K562 (cell line): ENCODE measurements around the gene ARFRP1. TPM values are rescaled to one million over a fixed set of nuclear protein-coding genes. Genes with fewer than 3 reads are reported as not detected.

Experiments used
- ATAC-seq: fragments of 200-7000 bp; cut with Tn5 transposase; 3 replicates; pipeline ENCODE4 v1.9.1; 2020; ENCODE audit warnings: moderate library complexity
- BruUV-seq: library from RNA; stranded (reverse); fragments of 400-500 nt; replicated peaks from 2 replicates; lab custom pipeline; 2021; lab: Mats Ljungman, UMichigan
- CTCF ChIA-PET: fragments of 300-600 bp; formaldehyde crosslinking; extraction: SDS; loops from one replicate; lab custom pipeline; 2021; ENCODE audit warnings: low intra/inter-chr PET ratio; lab: Yijun Ruan, JAX
- POLR2A ChIA-PET: fragments of 300-600, 350-650 bp; sonication (Branson Sonifier 250); formaldehyde crosslinking; extraction: SDS; loops from one replicate; lab custom pipeline; 2021; ENCODE audit warnings: antibody characterized with exemption, inconsistent platforms; lab: Yijun Ruan, JAX
- DNase-seq, 4 experiments: peaks; one replicate each; pipeline versions ENCODE4 v3.0.0 to v3.0.0-alpha.2; 2011 to 2018; ENCODE audit warnings: low spot score in 3 of 4, mixed read lengths in 3 of 4; ENCODE audit errors: extremely low read depth in 1 of 4
- FAIRE-seq: peaks from 2 replicates; lab custom pipeline; 2011; peaks lifted over from hg19 to GRCh38; lab: Jason Lieb, UNC
- H2AFZ ChIP-seq: 2 replicates; pipeline ENCODE4 v1.6.0; 2011; ENCODE audit warnings: low read depth, low read length, control low read depth, inconsistent platforms
- H3K27ac ChIP-seq: fragments of 200-600 bp; 3 replicates; pipeline ENCODE4 v1.8.0; 2011; ENCODE audit warnings: low read depth, mild to moderate bottlenecking, control low read depth, inconsistent platforms, low read length, moderate library complexity, mixed read lengths; ENCODE audit errors: extremely low read depth
- H3K27me3 ChIP-seq, 2 experiments: fragments of 300-600 bp in 1 of 2; 2 replicates in 1 of 2; 3 replicates in 1 of 2; pipeline versions ENCODE4 v1.6.0 to v1.8.0; 2011; ENCODE audit warnings: inconsistent platforms in 2 of 2, low read length in 2 of 2, mild to moderate bottlenecking in 1 of 2, mixed read lengths in 1 of 2, moderate library complexity in 1 of 2; ENCODE audit not compliant: control insufficient read depth in 2 of 2, insufficient read depth in 2 of 2
- H3K36me3 ChIP-seq: fragments of 300-600 bp; 3 replicates; pipeline ENCODE4 v1.8.0; 2011; ENCODE audit warnings: mild to moderate bottlenecking, low read length, inconsistent platforms; ENCODE audit not compliant: control insufficient read depth, insufficient read depth
- H3K4me1 ChIP-seq, 2 experiments: fragments of 200-600 bp in 1 of 2; replicated peaks in 1 of 2; 2 replicates in 1 of 2; 3 replicates in 1 of 2; pipeline versions ENCODE4 v1.5.1 to v1.8.0; 2011; ENCODE audit warnings: inconsistent platforms in 2 of 2, low read length in 2 of 2, mild to moderate bottlenecking in 1 of 2, mixed read lengths in 1 of 2, moderate library complexity in 1 of 2; ENCODE audit not compliant: control insufficient read depth in 2 of 2, insufficient read depth in 2 of 2
- H3K4me2 ChIP-seq: 2 replicates; pipeline ENCODE4 v1.6.1; 2011; ENCODE audit warnings: low read length, control low read depth, inconsistent platforms, mixed read lengths; ENCODE audit not compliant: insufficient read depth
- H3K4me3 ChIP-seq: fragments of 200-600 bp; sonication (generic), shearing (Covaris generic); 2 replicates; pipeline ENCODE4 v1.5.1; 2016; ENCODE audit warnings: control low read depth, inconsistent platforms
- H3K79me2 ChIP-seq: fragments of 200-600 bp; 3 replicates; pipeline ENCODE4 v1.8.0; 2011; ENCODE audit warnings: low read length, inconsistent platforms; ENCODE audit not compliant: control insufficient read depth, insufficient read depth
- H3K9ac ChIP-seq, 2 experiments: 2 replicates each; pipeline versions ENCODE4 v1.6.0 to v1.6.1; 2011; ENCODE audit warnings: low read depth in 2 of 2, low read length in 2 of 2, control low read depth in 1 of 2, inconsistent platforms in 1 of 2, mild to moderate bottlenecking in 1 of 2, mixed read lengths in 1 of 2; ENCODE audit not compliant: insufficient read depth in 1 of 2
- H3K9me1 ChIP-seq: one replicate; pipeline ENCODE4 v1.6.0; 2011; ENCODE audit warnings: inconsistent platforms, mild to moderate bottlenecking, low read length, moderate library complexity; ENCODE audit not compliant: control insufficient read depth, insufficient read depth
- H3K9me3 ChIP-seq: replicated peaks from 2 replicates; pipeline ENCODE4 v1.5.1; 2011; ENCODE audit warnings: low read depth, low read length, inconsistent platforms; ENCODE audit not compliant: control insufficient read depth, insufficient read depth
- H4K20me1 ChIP-seq: replicated peaks from 2 replicates; pipeline ENCODE4 v1.6.1; 2011; ENCODE audit warnings: low read length, inconsistent platforms, mixed read lengths; ENCODE audit not compliant: control insufficient read depth, insufficient read depth
- ADNP ChIP-seq: fragments of 200-800 bp; sonication (Bioruptor generic); IDR thresholded peaks from 2 replicates; pipeline ENCODE4 v1.6.1; 2016; ENCODE audit warnings: missing genetic modification characterization, missing compliant biosample characterization
- HDAC6 ChIP-seq: IDR thresholded peaks from 2 replicates; pipeline ENCODE4 v1.6.1; 2012; ENCODE audit warnings: low read depth, mild to moderate bottlenecking, control low read depth, inconsistent platforms, low read length, moderate library complexity
- MTA2 ChIP-seq: fragments of 450-650 bp; IDR thresholded peaks from 2 replicates; pipeline ENCODE4 v1.6.1; 2016; ENCODE audit warnings: low read depth
- NR2F6 ChIP-seq: fragments of 450-650 bp; formaldehyde crosslinking; IDR thresholded peaks from 2 replicates; pipeline ENCODE4 v1.4.0; 2020; ENCODE audit warnings: mild to moderate bottlenecking
- TCF3 ChIP-seq: sonication (generic); formaldehyde crosslinking; IDR thresholded peaks from 2 replicates; pipeline ENCODE4 v1.4.0; 2020; ENCODE audit warnings: mild to moderate bottlenecking, missing genetic modification reagents
- YY1 ChIP-seq, 3 experiments: IDR thresholded peaks; 2 replicates each; pipeline ENCODE4 v1.6.1; 2011; ENCODE audit warnings: low read length in 2 of 3, mild to moderate bottlenecking in 2 of 3, moderate library complexity in 2 of 3, borderline replicate concordance in 1 of 3, control low read depth in 1 of 3, low read depth in 1 of 3; ENCODE audit not compliant: insufficient read depth in 3 of 3, insufficient replicate concordance in 2 of 3, control insufficient read depth in 1 of 3, insufficient read length in 1 of 3; ENCODE audit errors: extremely low read depth in 1 of 3
- ZNF354B ChIP-seq: fragments of 250-450 bp; sonication (Bioruptor Pico); IDR thresholded peaks from 2 replicates; pipeline ENCODE4 v1.4.0; 2020
- ZNF561 ChIP-seq: fragments of 450-650 bp; formaldehyde crosslinking; conservative IDR thresholded peaks from 2 replicates; pipeline ENCODE4 v1.4.0; 2020; ENCODE audit warnings: mild to moderate bottlenecking, moderate library complexity
- ZNF766 ChIP-seq: fragments of 200-800 bp; sonication (Bioruptor generic); conservative IDR thresholded peaks from 2 replicates; pipeline ENCODE4 v1.6.1; 2016; ENCODE audit warnings: missing genetic modification characterization, missing compliant biosample characterization
- WGBS: fragments of 100-300 bp; shearing (Covaris generic); methylation state at CpG from one replicate; pipeline ENCODE4 v1.1.6; 2016; ENCODE audit warnings: low coverage, mixed read lengths; ENCODE audit not compliant: insufficient coverage; ENCODE audit errors: missing lambda C conversion rate; 5-methylcytosine and 5-hydroxymethylcytosine counted together
- in situ Hi-C: fragments of 300-500 bp; cut with MboI; formaldehyde crosslinking; loops from 4 replicates; pipeline ENCODE4 v1.15.0; 2018; ENCODE audit warnings: inconsistent platforms, mixed read lengths
- intact Hi-C: fragments of 100-400 bp; cut with micrococcal nuclease; formaldehyde crosslinking; loops from 2 replicates; pipeline ENCODE4 v1.14.2; 2022
- polyA plus RNA-seq, 8 experiments: library from polyadenylated mRNA; depleted of rRNA in 4 of 8; stranded (reverse) in 5 of 8; unstranded in 3 of 8; fragments of >200 nt; fragmentation: Nextera tagmentation in 2 of 8; fragmentation: Illumina TruSeq in 1 of 8; extraction: Ambion mirVana in 2 of 8; extraction: Trizol in 1 of 8; gene quantifications; 2 replicates each; pipeline versions ENCODE4 v1.2.1 to v1.2.3, GENCODE V29; 2011 to 2014; ENCODE audit warnings: inconsistent platforms in 1 of 8, missing spikeins in 1 of 8
- total RNA-seq, 7 experiments: library from RNA; depleted of rRNA in 6 of 7; stranded (reverse); fragments of >200 nt in 6 of 7; fragmentation: Illumina TruSeq in 2 of 7; extraction: Trizol in 2 of 7; gene quantifications; 2 replicates each; pipeline versions ENCODE4 v1.2.1 to v1.2.3, GENCODE V29; 2011 to 2021; ENCODE audit warnings: low replicate concordance in 1 of 7
- TF ChIP-seq, protein P1 (sequence below), 2 experiments: fragments of 250-450 bp in 1 of 2; fragments of 450-650 bp in 1 of 2; sonication (Bioruptor Pico) in 1 of 2; IDR thresholded peaks; 2 replicates each; pipeline versions ENCODE4 v1.6.1 to v1.8.0; 2016 to 2021; ENCODE audit warnings: mild to moderate bottlenecking in 2 of 2, moderate library complexity in 2 of 2, missing compliant biosample characterization in 1 of 2, missing genetic modification characterization in 1 of 2
- TF ChIP-seq, protein P2 (sequence below): sonication (generic); formaldehyde crosslinking; IDR thresholded peaks from 2 replicates; pipeline ENCODE4 v1.8.1; 2023; ENCODE audit warnings: mild to moderate bottlenecking, missing genetic modification reagents, moderate library complexity
- TF ChIP-seq, protein P3 (sequence below): fragments of 250-450 bp; sonication (Bioruptor Pico); IDR thresholded peaks from 2 replicates; pipeline ENCODE4 v1.5.0; 2022; ENCODE audit warnings: mild to moderate bottlenecking
- TF ChIP-seq, protein P4 (sequence below): fragments of 450-650 bp; IDR thresholded peaks from one replicate; pipeline ENCODE4 v1.6.1; 2018; ENCODE audit warnings: mild to moderate bottlenecking, moderate library complexity; ENCODE audit not compliant: partially characterized antibody

The ARFRP1 gene
- total and polyA plus RNA-seq, 9 of the 15 experiments (the other 6 are each of a cell fraction or from before 2014, with no cell fraction given): 2.2 to 78.9 (median 37.3) TPM

DNA sequence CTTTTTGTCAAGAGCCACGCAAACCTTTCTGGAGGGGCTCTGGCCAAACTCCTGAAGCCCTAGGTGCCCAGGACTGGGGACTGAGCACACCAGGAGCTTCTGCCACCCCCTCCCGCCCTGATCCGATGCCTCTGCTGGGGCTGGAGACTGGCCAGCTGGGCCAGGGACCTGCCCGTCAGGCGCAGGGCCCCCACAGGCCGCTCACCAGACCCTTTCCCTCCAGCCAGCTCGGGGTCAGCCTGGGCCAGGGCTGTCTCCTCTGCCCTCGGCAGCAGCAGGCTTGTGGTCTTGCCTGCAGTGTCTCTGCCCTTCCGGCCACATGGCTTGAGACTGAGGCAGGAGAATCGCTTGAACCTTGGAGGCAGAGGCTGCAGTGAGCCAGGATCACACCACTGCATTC is 35.1 kb downstream of the ARFRP1 start:
- intact Hi-C loops: no loop called here
- H2AFZ ChIP-seq: no peak overlapping the region
- TF ChIP-seq, protein P1, sequence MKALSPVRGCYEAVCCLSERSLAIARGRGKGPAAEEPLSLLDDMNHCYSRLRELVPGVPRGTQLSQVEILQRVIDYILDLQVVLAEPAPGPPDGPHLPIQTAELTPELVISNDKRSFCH (CRISPR knock-in tag; IDR thresholded peaks at IDR 0.05): no peak
- TF ChIP-seq, protein P1 (tag; IDR thresholded peaks at IDR 0.05): no peak
- TF ChIP-seq ADNP (tag) (no peak), TCF3 (CRISPR knock-in tag) (no peak), MTA2 (no peak), YY1 (IDR thresholded peaks at IDR 0.05; ENCODE audit: borderline replicate concordance in 1 of 3, control insufficient read depth in 1 of 3, extremely low read depth in 1 of 3, insufficient read depth in 3 of 3, insufficient read length in 1 of 3, insufficient replicate concordance in 2 of 3, low read depth in 1 of 3, low read length in 2 of 3) (no peak), ZNF561 (CRISPR knock-in tag) (no peak), ZNF354B (CRISPR knock-in tag) (no peak), NR2F6 (no peak), HDAC6 (no peak), ZNF766 (CRISPR knock-in tag) (no peak)
- TF ChIP-seq, protein P2, sequence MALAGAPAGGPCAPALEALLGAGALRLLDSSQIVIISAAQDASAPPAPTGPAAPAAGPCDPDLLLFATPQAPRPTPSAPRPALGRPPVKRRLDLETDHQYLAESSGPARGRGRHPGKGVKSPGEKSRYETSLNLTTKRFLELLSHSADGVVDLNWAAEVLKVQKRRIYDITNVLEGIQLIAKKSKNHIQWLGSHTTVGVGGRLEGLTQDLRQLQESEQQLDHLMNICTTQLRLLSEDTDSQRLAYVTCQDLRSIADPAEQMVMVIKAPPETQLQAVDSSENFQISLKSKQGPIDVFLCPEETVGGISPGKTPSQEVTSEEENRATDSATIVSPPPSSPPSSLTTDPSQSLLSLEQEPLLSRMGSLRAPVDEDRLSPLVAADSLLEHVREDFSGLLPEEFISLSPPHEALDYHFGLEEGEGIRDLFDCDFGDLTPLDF (CRISPR knock-in tag): no peak
- TF ChIP-seq, protein P3, sequence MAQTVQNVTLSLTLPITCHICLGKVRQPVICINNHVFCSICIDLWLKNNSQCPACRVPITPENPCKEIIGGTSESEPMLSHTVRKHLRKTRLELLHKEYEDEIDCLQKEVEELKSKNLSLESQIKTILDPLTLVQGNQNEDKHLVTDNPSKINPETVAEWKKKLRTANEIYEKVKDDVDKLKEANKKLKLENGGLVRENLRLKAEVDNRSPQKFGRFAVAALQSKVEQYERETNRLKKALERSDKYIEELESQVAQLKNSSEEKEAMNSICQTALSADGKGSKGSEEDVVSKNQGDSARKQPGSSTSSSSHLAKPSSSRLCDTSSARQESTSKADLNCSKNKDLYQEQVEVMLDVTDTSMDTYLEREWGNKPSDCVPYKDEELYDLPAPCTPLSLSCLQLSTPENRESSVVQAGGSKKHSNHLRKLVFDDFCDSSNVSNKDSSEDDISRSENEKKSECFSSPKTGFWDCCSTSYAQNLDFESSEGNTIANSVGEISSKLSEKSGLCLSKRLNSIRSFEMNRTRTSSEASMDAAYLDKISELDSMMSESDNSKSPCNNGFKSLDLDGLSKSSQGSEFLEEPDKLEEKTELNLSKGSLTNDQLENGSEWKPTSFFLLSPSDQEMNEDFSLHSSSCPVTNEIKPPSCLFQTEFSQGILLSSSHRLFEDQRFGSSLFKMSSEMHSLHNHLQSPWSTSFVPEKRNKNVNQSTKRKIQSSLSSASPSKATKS (CRISPR knock-in tag): no peak
- TF ChIP-seq, protein P4, sequence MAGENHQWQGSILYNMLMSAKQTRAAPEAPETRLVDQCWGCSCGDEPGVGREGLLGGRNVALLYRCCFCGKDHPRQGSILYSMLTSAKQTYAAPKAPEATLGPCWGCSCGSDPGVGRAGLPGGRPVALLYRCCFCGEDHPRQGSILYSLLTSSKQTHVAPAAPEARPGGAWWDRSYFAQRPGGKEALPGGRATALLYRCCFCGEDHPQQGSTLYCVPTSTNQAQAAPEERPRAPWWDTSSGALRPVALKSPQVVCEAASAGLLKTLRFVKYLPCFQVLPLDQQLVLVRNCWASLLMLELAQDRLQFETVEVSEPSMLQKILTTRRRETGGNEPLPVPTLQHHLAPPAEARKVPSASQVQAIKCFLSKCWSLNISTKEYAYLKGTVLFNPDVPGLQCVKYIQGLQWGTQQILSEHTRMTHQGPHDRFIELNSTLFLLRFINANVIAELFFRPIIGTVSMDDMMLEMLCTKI: no peak
- H3K9me3 ChIP-seq: no peaks in the 10 kb centered on the region
- 94% methylated on average over 10 of the region's 10 CpGs for WGBS
- no peaks in the 10 kb centered on the region for H3K79me2 ChIP-seq
- H3K36me3 ChIP-seq: peaks cover 64% of the 10 kb centered on the region; the same call in 2 of the 3 replicates
- BruUV-seq: no TSS peak
- ATAC-seq (no peak), DNase-seq (no peak), FAIRE-seq (no peak)
- no peak overlapping the region for H3K4me3 ChIP-seq
- ChIA-PET CTCF (no interaction called here), POLR2A (interaction anchor here (1.0 kb wide), 1 partner anchor 11 kb away, joined by 3 read pairs; no protein-coding TSS in a partner anchor)
- in situ Hi-C loops: no loop called here
- no peaks in the 10 kb centered on the region for H3K27me3 ChIP-seq
- H3K4me1 ChIP-seq: no peaks in the 10 kb centered on the region; a peak in 1 of 5 replicates
- H3K4me2 ChIP-seq: no peak overlapping the region
- no peaks in the 10 kb centered on the region for H4K20me1 ChIP-seq
- no peaks in the 10 kb centered on the region for H3K9me1 ChIP-seq
- H3K27ac ChIP-seq: no peak overlapping the region
- H3K9ac ChIP-seq: peak overlapping the region in 1 of 2 experiments; percentile 17; a peak in 1 of 4 replicates
